K562 (cell line): Measurements from ENCODE around the gene TGM5. TPM values are rescaled to one million over a fixed set of nuclear protein-coding genes. Genes with fewer than 3 reads are reported as not detected.

ENCODE experiments used
- ARID3A ChIP-seq: IDR thresholded peaks from 2 replicates; pipeline ENCODE4 v1.6.1; 2012; ENCODE audit warnings: low read depth, low read length, improper control_type of control experiment, borderline replicate concordance
- BHLHE40 ChIP-seq: IDR thresholded peaks from 2 replicates; pipeline ENCODE4 v1.6.1; 2011; ENCODE audit warnings: low read length, improper control_type of control experiment
- CEBPB ChIP-seq: fragments of 450-650 bp; IDR thresholded peaks from 2 replicates; pipeline ENCODE4 v1.6.1; 2016; ENCODE audit warnings: missing genetic modification characterization, missing compliant biosample characterization
- DPF2 ChIP-seq: fragments of 450-650 bp; IDR thresholded peaks from 2 replicates; pipeline ENCODE4 v1.6.1; 2016
- ETV6 ChIP-seq, 3 experiments: fragments of 150-350 bp in 1 of 3; sonication (generic) in 1 of 3; formaldehyde crosslinking in 1 of 3; IDR thresholded peaks; 2 replicates each; pipeline versions ENCODE4 v1.6.1 to v1.8.0; 2014 to 2022; ENCODE audit warnings: borderline replicate concordance in 2 of 3, low read depth in 2 of 3, antibody characterized with exemption in 1 of 3, low read length in 1 of 3, mild to moderate bottlenecking in 1 of 3, missing genetic modification reagents in 1 of 3
- FOS ChIP-seq: IDR thresholded peaks from 3 replicates; pipeline ENCODE4 v1.6.1; 2011; ENCODE audit not compliant: insufficient read length; ENCODE audit errors: extremely low read depth
- GABPB1 ChIP-seq: sonication (generic); formaldehyde crosslinking; IDR thresholded peaks from 2 replicates; pipeline ENCODE4 v1.8.0; 2022; ENCODE audit warnings: mild to moderate bottlenecking, missing genetic modification reagents
- HDAC8 ChIP-seq: fragments of 450-650 bp; IDR thresholded peaks from 2 replicates; pipeline ENCODE4 v1.6.1; 2016; ENCODE audit warnings: mild to moderate bottlenecking, missing genetic modification characterization, moderate library complexity, missing compliant biosample characterization
- HIVEP1 ChIP-seq: fragments of 250-450 bp; sonication (Bioruptor Pico); IDR thresholded peaks from 2 replicates; pipeline ENCODE4 v1.4.0; 2020; ENCODE audit warnings: mild to moderate bottlenecking
- JUND ChIP-seq, 2 experiments: IDR thresholded peaks; 2 replicates in 1 of 2; 3 replicates in 1 of 2; pipeline ENCODE4 v1.6.1; 2011; ENCODE audit warnings: borderline replicate concordance in 2 of 2, low read depth in 2 of 2, low read length in 2 of 2, improper control_type of control experiment in 1 of 2, missing biosample characterization in 1 of 2, missing genetic modification characterization in 1 of 2, missing genetic modification reagents in 1 of 2
- KLF13 ChIP-seq: fragments of 450-650 bp; IDR thresholded peaks from 2 replicates; pipeline ENCODE4 v1.6.1; 2016; ENCODE audit warnings: missing genetic modification characterization, low read depth, mild to moderate bottlenecking, missing compliant biosample characterization, moderate library complexity, borderline replicate concordance
- MAFG ChIP-seq: fragments of 450-650 bp; conservative IDR thresholded peaks from 2 replicates; pipeline ENCODE4 v1.6.1; 2016; ENCODE audit warnings: missing genetic modification characterization, missing compliant biosample characterization
- MECOM ChIP-seq: fragments of 250-450 bp; sonication (Bioruptor Pico); IDR thresholded peaks from 2 replicates; pipeline ENCODE4 v1.8.0; 2022; ENCODE audit warnings: inconsistent platforms
- MNT ChIP-seq, 2 experiments: fragments of 450-650 bp; conservative IDR thresholded peaks; 2 replicates each; pipeline ENCODE4 v1.6.1; 2017; ENCODE audit warnings: mild to moderate bottlenecking in 2 of 2, moderate library complexity in 2 of 2
- NR4A1 ChIP-seq, 2 experiments: fragments of 250-450 bp in 1 of 2; fragments of 450-650 bp in 1 of 2; sonication (Bioruptor Pico) in 1 of 2; IDR thresholded peaks; 2 replicates each; pipeline versions ENCODE4 v1.4.0 to v1.6.1; 2016 to 2020; ENCODE audit warnings: mild to moderate bottlenecking in 2 of 2, missing compliant biosample characterization in 1 of 2, missing genetic modification characterization in 1 of 2, moderate library complexity in 1 of 2
- PHTF2 ChIP-seq: fragments of 250-450 bp; sonication (Bioruptor Pico); IDR thresholded peaks from 2 replicates; pipeline ENCODE4 v1.5.0; 2021; ENCODE audit warnings: mild to moderate bottlenecking
- SETDB1 ChIP-seq: IDR thresholded peaks from one replicate; pipeline ENCODE4 v1.6.1; 2012; ENCODE audit warnings: low read length, control low read depth, inconsistent platforms
- SMAD4 ChIP-seq: fragments of 250-450 bp; sonication (Bioruptor Pico); conservative IDR thresholded peaks from 2 replicates; pipeline ENCODE4 v1.8.0; 2021; ENCODE audit warnings: inconsistent platforms, mild to moderate bottlenecking, moderate library complexity
- SMARCE1 ChIP-seq: fragments of 450-650 bp; IDR thresholded peaks from 2 replicates; pipeline ENCODE4 v1.7.1; 2016; ENCODE audit warnings: mild to moderate bottlenecking
- TAL1 ChIP-seq: fragments of 450-650 bp; IDR thresholded peaks from 2 replicates; pipeline ENCODE4 v1.6.1; 2016; ENCODE audit warnings: mild to moderate bottlenecking
- TCF7 ChIP-seq: sonication (generic); IDR thresholded peaks from 2 replicates; pipeline ENCODE4 v1.6.1; 2016; ENCODE audit warnings: antibody characterized with exemption, borderline replicate concordance
- U2AF1 ChIP-seq: fragments of 200-400 bp; formaldehyde crosslinking; optimal IDR thresholded peaks from 2 replicates; pipeline ENCODE3; 2017; ENCODE audit warnings: mild to moderate bottlenecking, low read depth, low read length, moderate library complexity
- ZBED1 ChIP-seq: IDR thresholded peaks from 2 replicates; pipeline ENCODE4 v1.6.1; 2014
- ZNF143 ChIP-seq: sonication (generic); formaldehyde crosslinking; IDR thresholded peaks from 2 replicates; pipeline ENCODE4 v1.9.0; 2022; ENCODE audit warnings: mild to moderate bottlenecking, missing genetic modification reagents
- ZNF232 ChIP-seq: sonication (generic); formaldehyde crosslinking; IDR thresholded peaks from 2 replicates; pipeline ENCODE4 v1.8.0; 2022; ENCODE audit warnings: mild to moderate bottlenecking, missing genetic modification reagents
- ZNF24 ChIP-seq: fragments of 450-650 bp; IDR thresholded peaks from 2 replicates; pipeline ENCODE4 v1.6.1; 2016
- ZNF444 ChIP-seq: fragments of 250-450 bp; sonication (Bioruptor Pico); IDR thresholded peaks from 2 replicates; pipeline ENCODE4 v1.4.0; 2020; ENCODE audit warnings: mild to moderate bottlenecking, moderate library complexity
- ZNF778 ChIP-seq: fragments of 450-650 bp; formaldehyde crosslinking; IDR thresholded peaks from 2 replicates; pipeline ENCODE4 v1.4.0; 2020; ENCODE audit warnings: mild to moderate bottlenecking, moderate library complexity
- polyA plus RNA-seq, 8 experiments: library from polyadenylated mRNA; depleted of rRNA in 4 of 8; stranded (reverse) in 5 of 8; unstranded in 3 of 8; fragments of >200 nt; fragmentation: Nextera tagmentation in 2 of 8; fragmentation: Illumina TruSeq in 1 of 8; extraction: Ambion mirVana in 2 of 8; extraction: Trizol in 1 of 8; gene quantifications; 2 replicates each; pipeline versions ENCODE4 v1.2.1 to v1.2.3, GENCODE V29; 2011 to 2014; ENCODE audit warnings: inconsistent platforms in 1 of 8, missing spikeins in 1 of 8
- total RNA-seq, 7 experiments: library from RNA; depleted of rRNA in 6 of 7; stranded (reverse); fragments of >200 nt in 6 of 7; fragmentation: Illumina TruSeq in 2 of 7; extraction: Trizol in 2 of 7; gene quantifications; 2 replicates each; pipeline versions ENCODE4 v1.2.1 to v1.2.3, GENCODE V29; 2011 to 2021; ENCODE audit warnings: low replicate concordance in 1 of 7

The TGM5 gene
- total and polyA plus RNA-seq, 9 of the 15 experiments (the other 6 are each of a cell fraction or from before 2014, with no cell fraction given), result 0.03 to 0.10 (median 0.07) TPM; not detected in 6

- TF ChIP-seq ARID3A (0 out of 2 replicates have a peak, but pooled peaks have one; percentile 18), JUND (IDR thresholded peaks at IDR 0.05; ENCODE audit: borderline replicate concordance, low read depth, low read length) (peak; percentile 51; the same call in 1 of the 2 replicates), JUND (tag; IDR thresholded peaks at IDR 0.05; ENCODE audit: borderline replicate concordance, low read depth, low read length) (no peak), ZNF143 (no peak), ETV6 (IDR thresholded peaks at IDR 0.05; ENCODE audit: borderline replicate concordance in 1 of 2, low read depth in 2 of 2, low read length in 1 of 2) (no peak), ETV6 (CRISPR knock-in tag; IDR thresholded peaks at IDR 0.05; ENCODE audit: borderline replicate concordance) (no peak), TCF7 (no peak), ZNF24 (no peak), SMAD4 (CRISPR knock-in tag) (no peak), SMARCE1 (no peak), DPF2 (0 out of 2 replicates have a peak, but pooled peaks have one; percentile 6), ZNF232 (CRISPR knock-in tag) (no peak), SETDB1 (no peak), ZBED1 (no peak), HIVEP1 (CRISPR knock-in tag) (no peak), HDAC8 (tag) (no peak), FOS (no peak), PHTF2 (CRISPR knock-in tag) (no peak), MECOM (CRISPR knock-in tag) (peak; percentile 98), KLF13 (tag) (no peak), CEBPB (tag) (no peak), U2AF1 (no peak), TAL1 (no peak), NR4A1 (CRISPR knock-in tag; IDR thresholded peaks at IDR 0.05) (no peak), NR4A1 (tag; IDR thresholded peaks at IDR 0.05) (no peak), GABPB1 (CRISPR knock-in tag) (no peak), MAFG (tag) (peak; percentile 78), ZNF778 (CRISPR knock-in tag) (no peak), BHLHE40 (no peak), MNT (conservative IDR thresholded peaks at IDR 0.05) (peak in 1 of 2 experiments; percentile 45; a peak in 2 of 4 replicates), ZNF444 (CRISPR knock-in tag) (no peak)
Observed at GRCh38 chr15:43285609-43286037, 18.9 kb upstream of the TGM5 start (continued).
